Parathyroid adenoma (tissue), 2 donors: ENCODE results near the gene SLX9.

ENCODE experiments used
- H2AFZ ChIP-seq: fragments of 300-600 bp; sonication (generic); one replicate; pipeline ENCODE4 v1.7.0; 2017; ENCODE audit warnings: antibody characterized with exemption, mild to moderate bottlenecking
- H3K27ac ChIP-seq: fragments of 300-600 bp; sonication (generic); one replicate; pipeline ENCODE4 v1.7.0; 2017
- H3K27me3 ChIP-seq: fragments of 300-600 bp; sonication (generic); one replicate; pipeline ENCODE4 v1.7.0; 2017; ENCODE audit warnings: low read length; ENCODE audit not compliant: control insufficient read depth, insufficient read depth
- H3K36me3 ChIP-seq: fragments of 300-600 bp; sonication (generic); one replicate; pipeline ENCODE4 v1.7.0; 2017; ENCODE audit warnings: low read length; ENCODE audit not compliant: control insufficient read depth, insufficient read depth
- H3K4me1 ChIP-seq: fragments of 300-600 bp; sonication (generic); one replicate; pipeline ENCODE4 v1.7.0; 2017; ENCODE audit warnings: control low read depth
- H3K4me2 ChIP-seq: fragments of 300-600 bp; sonication (generic); one replicate; pipeline ENCODE4 v1.7.0; 2017; ENCODE audit warnings: low read length
- H3K4me3 ChIP-seq: fragments of 300-600 bp; sonication (generic); one replicate; pipeline ENCODE4 v1.7.0; 2017; ENCODE audit warnings: low read depth, low read length
- H3K79me2 ChIP-seq: fragments of 300-600 bp; sonication (generic); one replicate; pipeline ENCODE4 v1.7.0; 2017; ENCODE audit warnings: control low read depth
- H3K9ac ChIP-seq: fragments of 300-600 bp; sonication (generic); one replicate; pipeline ENCODE4 v1.7.0; 2017; ENCODE audit warnings: mild to moderate bottlenecking
- H3K9me3 ChIP-seq: fragments of 300-600 bp; sonication (generic); one replicate; pipeline ENCODE4 v1.7.0; 2017; ENCODE audit warnings: low read length; ENCODE audit not compliant: control insufficient read depth
- TF ChIP-seq, protein P1 (sequence below): fragments of 300-600 bp; sonication (generic); IDR thresholded peaks from one replicate; pipeline ENCODE4 v1.7.0; 2017; ENCODE audit warnings: antibody characterized with exemption, mild to moderate bottlenecking
- donor health status: primary hyperparathyroidism.

Gene SLX9

DNA sequence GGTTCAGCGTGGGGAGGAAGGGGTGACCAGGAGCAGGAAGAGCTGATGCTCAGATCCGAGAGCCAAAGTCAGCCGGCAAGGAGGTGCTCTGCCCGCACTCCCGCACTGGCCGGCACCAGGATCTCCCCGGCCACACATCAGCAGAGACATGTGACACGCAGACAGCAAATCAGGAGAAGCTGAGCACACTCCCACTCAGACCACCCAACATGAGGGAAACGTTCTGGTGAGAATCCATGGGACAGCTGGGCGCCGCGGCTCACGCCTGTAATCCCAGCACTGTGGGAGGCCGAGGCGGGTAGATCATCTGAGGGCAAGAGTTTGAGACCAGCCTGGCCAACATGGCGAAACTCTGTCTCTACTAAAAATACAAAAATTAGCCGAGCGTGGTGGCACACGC lies 47.7 kb upstream of the SLX9 start:
- TF ChIP-seq, protein P1, sequence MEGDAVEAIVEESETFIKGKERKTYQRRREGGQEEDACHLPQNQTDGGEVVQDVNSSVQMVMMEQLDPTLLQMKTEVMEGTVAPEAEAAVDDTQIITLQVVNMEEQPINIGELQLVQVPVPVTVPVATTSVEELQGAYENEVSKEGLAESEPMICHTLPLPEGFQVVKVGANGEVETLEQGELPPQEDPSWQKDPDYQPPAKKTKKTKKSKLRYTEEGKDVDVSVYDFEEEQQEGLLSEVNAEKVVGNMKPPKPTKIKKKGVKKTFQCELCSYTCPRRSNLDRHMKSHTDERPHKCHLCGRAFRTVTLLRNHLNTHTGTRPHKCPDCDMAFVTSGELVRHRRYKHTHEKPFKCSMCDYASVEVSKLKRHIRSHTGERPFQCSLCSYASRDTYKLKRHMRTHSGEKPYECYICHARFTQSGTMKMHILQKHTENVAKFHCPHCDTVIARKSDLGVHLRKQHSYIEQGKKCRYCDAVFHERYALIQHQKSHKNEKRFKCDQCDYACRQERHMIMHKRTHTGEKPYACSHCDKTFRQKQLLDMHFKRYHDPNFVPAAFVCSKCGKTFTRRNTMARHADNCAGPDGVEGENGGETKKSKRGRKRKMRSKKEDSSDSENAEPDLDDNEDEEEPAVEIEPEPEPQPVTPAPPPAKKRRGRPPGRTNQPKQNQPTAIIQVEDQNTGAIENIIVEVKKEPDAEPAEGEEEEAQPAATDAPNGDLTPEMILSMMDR = no peak
- Histone ChIP-seq H3K4me3 (no peak overlapping the region), H3K9ac (no peak overlapping the region), H3K9me3 (no peaks in the 10 kb centered on the region), H3K27ac (no peak overlapping the region), H3K4me1 (no peaks in the 10 kb centered on the region), H3K36me3 (no peaks in the 10 kb centered on the region), H3K79me2 (no peaks in the 10 kb centered on the region), H2AFZ (no peak overlapping the region), H3K27me3 (no peaks in the 10 kb centered on the region), H3K4me2 (no peak overlapping the region)

- no peaks in the 10 kb centered on the region for H3K79me2 ChIP-seq
- TF ChIP-seq, protein P1 = peak; percentile 44
- no peak overlapping the region for H3K4me3 ChIP-seq
- no peak overlapping the region for H2AFZ ChIP-seq
- no peaks in the 10 kb centered on the region for H3K4me1 ChIP-seq
- no peaks in the 10 kb centered on the region for H3K9me3 ChIP-seq
- no peaks in the 10 kb centered on the region for H3K36me3 ChIP-seq
- no peak overlapping the region for H3K4me2 ChIP-seq
- H3K27me3 ChIP-seq = no peaks in the 10 kb centered on the region
- no peak overlapping the region for H3K27ac ChIP-seq
- H3K9ac ChIP-seq = no peak overlapping the region
Observed at GRCh38 chr21:44892536-44893277, 47.1 kb upstream of the SLX9 start.

GRCh38 chr21:44893278-44893556 lies 46.6 kb upstream of the SLX9 start:
- H3K27me3 ChIP-seq = no peaks in the 10 kb centered on the region

DNA sequence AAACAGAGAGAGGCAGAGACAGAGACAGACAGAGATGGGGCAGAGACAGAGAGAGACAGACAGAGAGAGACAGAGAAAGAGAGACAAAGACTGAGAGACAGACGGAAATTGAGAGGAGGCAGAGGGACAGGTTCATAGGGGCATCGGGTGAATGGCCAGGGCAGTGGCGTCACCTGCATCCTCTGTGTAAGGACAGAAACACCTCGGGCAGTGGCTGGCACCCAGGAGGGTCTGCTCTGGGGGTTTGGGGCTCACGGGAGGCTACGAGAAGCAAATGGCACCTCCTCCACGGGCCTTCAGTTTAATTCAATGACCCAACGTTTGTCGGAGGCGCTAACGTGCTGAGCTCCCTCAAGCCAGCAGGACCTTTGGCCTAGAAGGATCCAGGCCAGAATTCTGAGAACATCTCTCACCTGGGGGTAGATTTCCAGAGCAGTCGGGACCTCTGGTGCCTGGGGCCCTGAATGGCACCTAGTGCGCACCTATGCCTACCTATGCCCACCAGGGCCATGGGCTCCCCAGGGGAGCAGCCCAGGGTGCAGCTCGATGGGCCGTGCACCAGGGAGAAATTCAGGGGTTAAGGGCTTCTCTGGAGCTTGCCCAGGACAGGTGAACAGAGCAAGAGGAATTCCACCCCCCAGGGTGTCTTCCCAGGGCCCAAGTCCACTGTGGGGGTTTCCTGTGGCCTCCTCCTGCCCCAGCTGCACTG lies 45.7 kb upstream of the SLX9 start:
- H3K4me3 ChIP-seq = no peak overlapping the region
- H3K4me2 ChIP-seq = no peak overlapping the region
- no peak overlapping the region for H2AFZ ChIP-seq
- H3K36me3 ChIP-seq = no peaks in the 10 kb centered on the region
- H3K27me3 ChIP-seq = no peaks in the 10 kb centered on the region
- no peaks in the 10 kb centered on the region for H3K4me1 ChIP-seq
- no peaks in the 10 kb centered on the region for H3K79me2 ChIP-seq
- H3K9me3 ChIP-seq = no peaks in the 10 kb centered on the region
- TF ChIP-seq, protein P1 = no peak
- H3K9ac ChIP-seq = no peak overlapping the region
- H3K27ac ChIP-seq = no peak overlapping the region

More at GRCh38 chr21:44893278-44893556, 46.6 kb upstream of the SLX9 start:
- Histone ChIP-seq H2AFZ (no peak overlapping the region), H3K4me3 (no peak overlapping the region), H3K79me2 (no peaks in the 10 kb centered on the region), H3K36me3 (no peaks in the 10 kb centered on the region), H3K9ac (no peak overlapping the region), H3K4me1 (no peaks in the 10 kb centered on the region), H3K9me3 (no peaks in the 10 kb centered on the region), H3K27ac (no peak overlapping the region), H3K4me2 (no peak overlapping the region)
- TF ChIP-seq, protein P1 = no peak
